Measurements from ENCODE around the gene TYMS. TPM values are rescaled to one million over a fixed set of nuclear protein-coding genes. Genes with fewer than 3 reads are reported as not detected.

Gene TYMS
- total RNA-seq, 2 donors from 2014 or later = 344 to 378 TPM

- peak overlapping the region in 1 of 2 donors; percentile 79 for H3K27ac Mint-ChIP-seq
- no peak for ATAC-seq
Measured at GRCh38 chr18:683531-683930, 26.1 kb downstream of the TYMS start.

GRCh38 chr18:685438-685837 is 28.0 kb downstream of the TYMS start:
- DNase-seq (ENCODE audit: low spot score in 2 of 2) = no peak
- no peak overlapping the region for H3K27ac Mint-ChIP-seq
- no peaks in the 10 kb centered on the region for H3K9me3 Mint-ChIP-seq
- peaks cover 34 to 47% of the 10 kb centered on the region in 2 donors for H3K36me3 Mint-ChIP-seq
- no peak for ATAC-seq

More at GRCh38 chr18:683531-683930, 26.1 kb downstream of the TYMS start:
- DNase-seq (ENCODE audit: low spot score in 2 of 2) = no peak
- H3K9me3 Mint-ChIP-seq = no peaks in the 10 kb centered on the region
- peaks cover 37 to 47% of the 10 kb centered on the region in 2 donors for H3K36me3 Mint-ChIP-seq

GRCh38 chr18:686339-687111 is 29.1 kb downstream of the TYMS start:
- no peak for ATAC-seq
- peaks cover 29 to 45% of the 10 kb centered on the region in 2 donors for H3K36me3 Mint-ChIP-seq
- H3K27ac Mint-ChIP-seq = no peak overlapping the region
- DNase-seq (ENCODE audit: low spot score in 2 of 2) = no peak
- no peaks in the 10 kb centered on the region for H3K9me3 Mint-ChIP-seq

GRCh38 chr18:688323-688722 is 30.9 kb downstream of the TYMS start:
- Mint-ChIP-seq H3K36me3 (peaks cover 20 to 33% of the 10 kb centered on the region in 2 donors), H3K9me3 (no peaks in the 10 kb centered on the region), H3K27ac (peak overlapping the region in 1 of 2 donors; percentile 41)
- DNase-seq (ENCODE audit: low spot score in 2 of 2) (no peak), ATAC-seq (no peak)

- Mint-ChIP-seq H3K36me3 (peaks cover 5 to 6% of the 10 kb centered on the region in 2 donors), H3K9me3 (no peaks in the 10 kb centered on the region), H3K27ac (peak overlapping the region; percentile 44 to 80)
- DNase-seq (ENCODE audit: low spot score in 2 of 2) (no peak), ATAC-seq (no peak)
Measured at GRCh38 chr18:692824-693223, 35.4 kb downstream of the TYMS start.

GRCh38 chr18:693466-694187 is 36.2 kb downstream of the TYMS start:
- Mint-ChIP-seq H3K9me3 (no peaks in the 10 kb centered on the region), H3K36me3 (peaks cover 2 to 5% of the 10 kb centered on the region in 2 donors), H3K27ac (peak overlapping the region in 1 of 2 donors; percentile 80)
- ATAC-seq (no peak), DNase-seq (ENCODE audit: low spot score in 2 of 2) (no peak)

GRCh38 chr18:697012-697411 is 39.6 kb downstream of the TYMS start:
- no peak for DNase-seq (ENCODE audit: low spot score in 2 of 2)
- H3K36me3 Mint-ChIP-seq = peaks cover 0 to 2% of the 10 kb centered on the region in 2 donors
- no peak for ATAC-seq
- no peaks in the 10 kb centered on the region for H3K9me3 Mint-ChIP-seq
- H3K27ac Mint-ChIP-seq = no peak overlapping the region

GRCh38 chr18:697800-698199 is 40.3 kb downstream of the TYMS start:
- H3K27ac Mint-ChIP-seq = no peak overlapping the region
- no peaks in the 10 kb centered on the region for H3K36me3 Mint-ChIP-seq
- DNase-seq (ENCODE audit: low spot score in 2 of 2) (no peak), ATAC-seq (no peak)
- H3K9me3 Mint-ChIP-seq = no peaks in the 10 kb centered on the region

GRCh38 chr18:703213-703967 is 45.9 kb downstream of the TYMS start:
- no peak for DNase-seq (ENCODE audit: low spot score in 2 of 2)
- peak in 1 of 2 donors; percentile 50 for ATAC-seq
- no peaks in the 10 kb centered on the region for H3K9me3 Mint-ChIP-seq
- H3K36me3 Mint-ChIP-seq = peaks cover 12 to 21% of the 10 kb centered on the region in 2 donors
- peak overlapping the region; percentile 66 to 71 for H3K27ac Mint-ChIP-seq

- H3K9me3 Mint-ChIP-seq = no peaks in the 10 kb centered on the region
- no peak for DNase-seq (ENCODE audit: low spot score in 2 of 2)
- ATAC-seq = no peak
- peaks cover 24 to 35% of the 10 kb centered on the region in 2 donors for H3K36me3 Mint-ChIP-seq
- H3K27ac Mint-ChIP-seq = peak overlapping the region; percentile 35 to 70
Measured at GRCh38 chr18:706405-706804, 49.0 kb downstream of the TYMS start.

GRCh38 chr18:708096-708495 is 50.6 kb downstream of the TYMS start:
- Mint-ChIP-seq H3K9me3 (no peaks in the 10 kb centered on the region), H3K36me3 (peaks cover 30 to 41% of the 10 kb centered on the region in 2 donors), H3K27ac (peak overlapping the region in 1 of 2 donors; percentile 65)
- ATAC-seq (no peak), DNase-seq (ENCODE audit: low spot score in 2 of 2) (no peak)

- no peak for DNase-seq (ENCODE audit: low spot score in 2 of 2)
- peak overlapping the region in 1 of 2 donors; percentile 10 for H3K27ac Mint-ChIP-seq
- peaks cover 29 to 39% of the 10 kb centered on the region in 2 donors for H3K36me3 Mint-ChIP-seq
- ATAC-seq = no peak
- no peaks in the 10 kb centered on the region for H3K9me3 Mint-ChIP-seq
Measured at GRCh38 chr18:709771-710170, 52.3 kb downstream of the TYMS start.

GRCh38 chr18:710418-711300 is 53.2 kb downstream of the TYMS start:
- Mint-ChIP-seq H3K27ac (peak overlapping the region; percentile 50 to 98), H3K36me3 (peaks cover 25 to 31% of the 10 kb centered on the region in 2 donors), H3K9me3 (no peaks in the 10 kb centered on the region)
- ATAC-seq (no peak), DNase-seq (ENCODE audit: low spot score in 2 of 2) (no peak)

GRCh38 chr18:711310-711656 is 53.8 kb downstream of the TYMS start:
- H3K27ac Mint-ChIP-seq = peak overlapping the region; percentile 98 to 99
- DNase-seq (ENCODE audit: low spot score in 2 of 2) (peak in 1 of 2 donors; percentile 7), ATAC-seq (peak in 1 of 2 donors; percentile 1)
- peaks cover 0 to 3% of the 10 kb centered on the region in 2 donors for H3K9me3 Mint-ChIP-seq
- peaks cover 22 to 28% of the 10 kb centered on the region in 2 donors for H3K36me3 Mint-ChIP-seq

GRCh38 chr18:711657-712400 is 54.4 kb downstream of the TYMS start:
- Mint-ChIP-seq H3K27ac (peak overlapping the region; percentile 98 to 99), H3K36me3 (peaks cover 20 to 25% of the 10 kb centered on the region in 2 donors), H3K9me3 (peaks cover 0 to 3% of the 10 kb centered on the region in 2 donors)
- DNase-seq (ENCODE audit: low spot score in 2 of 2) (peak; percentile 60 to 80), ATAC-seq (peak; percentile 46 to 69)

Data from activated naive CD4-positive, alpha-beta T cell treated with anti-CD3 and anti-CD28 coated beads, Interleukin-2, amount 50 U/mL, for 72 hours (primary cell).